ENCODE data around the gene RAP2A. TPM values are rescaled to one million over a fixed set of nuclear protein-coding genes. Genes with fewer than 3 reads are reported as not detected.

Gene RAP2A
- total and polyA plus RNA-seq, 2 donors from 2014 or later: 7.4 to 25.5 TPM

GRCh38 chr13:97422118-97423054, 11.6 kb upstream of the RAP2A start:
- intact Hi-C loops (cut with DNase I): no loop called here
- FAIRE-seq (no peak), DNase-seq (no peak)
- Histone ChIP-seq H3K36me3 (ENCODE audit: control insufficient read depth in 2 of 3, insufficient read depth in 3 of 3, low read length in 3 of 3) (no peaks in the 10 kb centered on the region), H3K9ac (ENCODE audit: low read length in 3 of 3) (no peak overlapping the region), H3K4me3 (ENCODE audit: low read length in 3 of 3) (no peak overlapping the region), H3K27me3 (ENCODE audit: control insufficient read depth, insufficient read depth, low read length) (no peaks in the 10 kb centered on the region), H3K9me3 (ENCODE audit: control insufficient read depth in 2 of 3, insufficient read depth in 1 of 3, low read length in 3 of 3) (no peaks in the 10 kb centered on the region), H3K27ac (ENCODE audit: low read depth in 2 of 2, low read length in 2 of 2) (no peak overlapping the region), H3K4me1 (ENCODE audit: control insufficient read depth in 2 of 3, insufficient read depth in 2 of 3, low read depth in 1 of 3, low read length in 3 of 3) (no peaks in the 10 kb centered on the region)
- TF ChIP-seq CTCF (IDR thresholded peaks at IDR 0.05; ENCODE audit: borderline replicate concordance, extremely low read depth, insufficient read depth): no peak

GRCh38 chr13:97423300-97424045, 10.5 kb upstream of the RAP2A start:
- FAIRE-seq: no peak

GRCh38 chr13:97425590-97425989, 8.4 kb upstream of the RAP2A start:
- no peaks in the 10 kb centered on the region for H3K36me3 ChIP-seq (ENCODE audit: control insufficient read depth in 2 of 3, insufficient read depth in 3 of 3, low read length in 3 of 3)
- FAIRE-seq (no peak), DNase-seq (no peak)
- H3K27me3 ChIP-seq (ENCODE audit: control insufficient read depth, insufficient read depth, low read length): no peaks in the 10 kb centered on the region
- no peak overlapping the region for H3K27ac ChIP-seq (ENCODE audit: low read depth in 2 of 2, low read length in 2 of 2)
- no peaks in the 10 kb centered on the region for H3K9me3 ChIP-seq (ENCODE audit: control insufficient read depth in 2 of 3, insufficient read depth in 1 of 3, low read length in 3 of 3)
- H3K4me1 ChIP-seq (ENCODE audit: control insufficient read depth in 2 of 3, insufficient read depth in 2 of 3, low read depth in 1 of 3, low read length in 3 of 3): no peaks in the 10 kb centered on the region
- H3K9ac ChIP-seq (ENCODE audit: low read length in 3 of 3): no peak overlapping the region
- TF ChIP-seq CTCF (IDR thresholded peaks at IDR 0.05; ENCODE audit: borderline replicate concordance, extremely low read depth, insufficient read depth): no peak
- intact Hi-C loops (cut with DNase I): no loop called here
- H3K4me3 ChIP-seq (ENCODE audit: low read length in 3 of 3): no peak overlapping the region

More at GRCh38 chr13:97423300-97424045, 10.5 kb upstream of the RAP2A start:
- Histone ChIP-seq H3K36me3 (ENCODE audit: control insufficient read depth in 2 of 3, insufficient read depth in 3 of 3, low read length in 3 of 3) (no peaks in the 10 kb centered on the region), H3K9ac (ENCODE audit: low read length in 3 of 3) (no peak overlapping the region), H3K4me3 (ENCODE audit: low read length in 3 of 3) (no peak overlapping the region), H3K9me3 (ENCODE audit: control insufficient read depth in 2 of 3, insufficient read depth in 1 of 3, low read length in 3 of 3) (no peaks in the 10 kb centered on the region), H3K27me3 (ENCODE audit: control insufficient read depth, insufficient read depth, low read length) (no peaks in the 10 kb centered on the region), H3K27ac (ENCODE audit: low read depth in 2 of 2, low read length in 2 of 2) (no peak overlapping the region), H3K4me1 (ENCODE audit: control insufficient read depth in 2 of 3, insufficient read depth in 2 of 3, low read depth in 1 of 3, low read length in 3 of 3) (no peaks in the 10 kb centered on the region)
- no peak for TF ChIP-seq CTCF (IDR thresholded peaks at IDR 0.05; ENCODE audit: borderline replicate concordance, extremely low read depth, insufficient read depth)
- intact Hi-C loops (cut with DNase I): no loop called here
- no peak for DNase-seq
